Stimulated activated CD4-positive, alpha-beta T cell treated with anti-CD3 and anti-CD28 coated beads, Interleukin-1b, Interleukin-23, amount 100 ng/mL, for 48 hours (primary cell): ENCODE data around the gene KRT5.
"Not testable (repeated sequence)": the region's sequence is repeated elsewhere in the genome, so short reads cannot be mapped to it uniquely, and the experiment has no call there.

Experiments
- DNase-seq: peaks from one replicate; pipeline ENCODE4 v3.0.0-alpha.2; 2020

KRT5 gene

GRCh38 chr12:52493172-52493571 lies 27.0 kb downstream of the KRT5 start, which contains the start of gene KRT6A:
Gene KRT6A, minus strand, starts transcription at chr12:52493257. Its CDS starts 69 bp downstream, at chr12:52493188.
- DNase-seq: no peak

DNA sequence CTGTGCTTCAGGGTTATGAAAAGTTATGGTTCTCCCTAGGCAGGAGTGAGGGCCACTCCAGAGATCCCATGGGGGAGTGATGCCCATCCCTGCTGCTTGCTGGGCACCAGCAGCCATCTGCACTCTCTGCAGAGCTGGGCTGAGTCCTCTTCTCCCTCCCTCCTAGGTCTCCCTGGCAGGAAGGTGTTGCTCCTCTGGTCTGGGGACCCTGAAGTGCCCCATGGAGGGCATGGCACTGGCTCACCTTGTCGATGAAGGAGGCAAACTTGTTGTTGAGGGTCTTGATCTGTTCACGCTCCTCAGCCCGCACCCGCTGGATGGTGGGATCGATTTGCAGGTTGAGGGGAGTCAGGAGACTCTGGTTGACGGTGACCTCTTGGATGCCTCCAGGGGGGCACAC lies 27.8 kb downstream of the KRT5 start:
- DNase-seq: not testable (repeated sequence)

DNA sequence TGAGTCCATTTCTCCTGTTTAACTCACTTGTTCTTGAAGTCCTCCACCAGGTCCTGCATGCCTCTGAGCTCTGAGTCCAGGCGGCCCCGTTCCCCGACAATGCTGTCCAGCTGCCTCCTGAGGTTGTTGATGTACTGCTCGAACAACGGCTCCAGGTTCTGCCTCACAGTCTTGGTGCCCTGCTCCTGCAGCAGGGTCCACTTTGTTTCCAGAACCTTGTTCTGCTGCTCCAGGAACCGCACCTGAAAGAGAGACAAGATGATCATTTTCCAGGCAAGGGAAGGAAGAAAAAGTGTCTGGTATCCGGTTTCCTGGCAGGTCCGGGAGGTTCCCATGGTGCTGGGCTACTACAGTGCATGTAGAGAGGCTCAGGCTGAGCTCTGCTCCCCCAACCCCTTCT lies 28.7 kb downstream of the KRT5 start:
- not testable (repeated sequence) for DNase-seq

GRCh38 chr12:52488736-52489135 lies 31.5 kb downstream of the KRT5 start:
- no peak for DNase-seq

GRCh38 chr12:52487744-52488443 lies 32.3 kb downstream of the KRT5 start:
- not testable (repeated sequence) for DNase-seq

- no peak for DNase-seq
Measured at GRCh38 chr12:52487211-52487610, 33.0 kb downstream of the KRT5 start.

- no peak for DNase-seq
Measured at GRCh38 chr12:52486166-52487105, 33.8 kb downstream of the KRT5 start.

GRCh38 chr12:52480073-52480472 lies 40.1 kb downstream of the KRT5 start:
- DNase-seq: no peak

DNA sequence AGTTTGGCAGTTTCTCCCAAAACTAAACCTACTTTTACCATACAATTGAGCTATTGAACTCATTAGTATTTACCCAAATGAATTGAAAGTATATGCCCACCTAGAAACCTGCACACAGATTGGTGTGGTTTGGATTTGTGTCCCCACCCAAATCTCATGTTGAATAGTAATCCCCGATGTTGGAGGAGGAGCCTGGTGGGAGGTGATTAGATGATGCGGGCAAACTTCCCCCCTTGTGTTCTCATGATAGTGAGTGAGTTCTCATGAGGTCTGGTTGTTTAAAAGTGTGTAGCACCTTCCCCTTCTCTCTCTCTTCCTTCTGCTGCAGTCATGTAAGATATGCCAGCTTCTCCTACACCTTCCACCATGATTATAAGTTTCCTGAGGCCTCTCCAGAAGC lies 42.5 kb downstream of the KRT5 start:
- DNase-seq: no peak

DNA sequence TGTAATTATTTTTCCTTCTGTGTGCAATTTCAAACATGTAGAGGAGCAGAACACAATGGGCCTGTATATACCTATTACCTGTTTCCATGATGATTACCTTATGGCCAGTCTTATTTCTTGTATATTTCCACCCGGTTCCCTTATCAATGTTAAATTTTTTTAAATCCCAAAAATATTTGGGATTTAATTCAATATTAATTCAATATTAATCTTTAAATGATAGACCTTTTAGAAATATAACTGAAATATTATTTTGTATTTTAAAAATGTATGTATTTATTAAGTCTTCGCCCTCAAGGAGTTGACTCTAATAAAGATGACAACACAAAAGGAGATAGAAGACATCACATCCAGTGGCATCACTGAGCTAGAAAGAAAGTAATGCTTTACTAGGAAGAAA lies 46.0 kb downstream of the KRT5 start:
- DNase-seq: no peak

DNA sequence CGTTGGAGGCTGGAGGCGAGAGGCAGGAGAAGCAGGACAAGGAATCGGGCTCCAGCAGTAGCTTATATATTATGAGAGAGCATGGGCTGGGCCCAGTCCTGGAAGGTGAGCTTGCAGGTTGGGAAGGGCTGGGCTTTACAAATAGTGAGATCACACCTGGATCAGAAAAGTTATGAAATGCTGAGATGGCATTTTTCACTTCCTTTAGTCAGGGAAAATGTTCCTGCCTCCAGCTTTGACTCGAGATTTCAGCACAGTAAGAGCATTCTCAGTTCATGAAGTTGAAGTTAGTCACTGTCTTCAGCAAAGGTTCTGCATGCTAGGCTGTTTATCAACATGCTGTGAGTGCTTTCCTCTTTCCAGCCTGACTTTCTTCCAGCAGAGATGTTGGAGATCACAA lies 46.4 kb downstream of the KRT5 start, which contains the start of gene KRT6C:
KRT6C (minus strand) TSS at position 38 of the 400 bp plus-strand sequence. CDS start 68 bp downstream, outside the sequence.
- DNase-seq: no peak

DNA sequence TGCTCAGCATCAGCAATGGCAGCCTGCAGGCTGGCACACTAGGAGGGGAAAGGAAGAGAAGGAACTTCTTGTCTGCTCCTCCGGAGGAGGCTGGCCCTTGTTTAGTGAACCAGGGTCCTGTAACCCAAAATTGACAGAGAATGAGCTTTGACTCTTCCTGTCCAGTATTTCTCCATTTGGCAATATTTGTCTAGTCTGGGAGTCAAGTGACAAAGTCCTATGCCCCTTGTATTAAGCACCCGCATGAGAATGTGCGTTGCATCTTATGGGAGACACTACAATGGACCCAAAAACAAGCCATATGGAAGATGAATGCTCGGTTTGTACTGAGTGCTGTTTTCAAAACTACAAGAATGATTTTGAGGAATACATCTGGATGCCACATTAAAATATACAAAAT lies 50.3 kb downstream of the KRT5 start:
- no peak for DNase-seq

DNA sequence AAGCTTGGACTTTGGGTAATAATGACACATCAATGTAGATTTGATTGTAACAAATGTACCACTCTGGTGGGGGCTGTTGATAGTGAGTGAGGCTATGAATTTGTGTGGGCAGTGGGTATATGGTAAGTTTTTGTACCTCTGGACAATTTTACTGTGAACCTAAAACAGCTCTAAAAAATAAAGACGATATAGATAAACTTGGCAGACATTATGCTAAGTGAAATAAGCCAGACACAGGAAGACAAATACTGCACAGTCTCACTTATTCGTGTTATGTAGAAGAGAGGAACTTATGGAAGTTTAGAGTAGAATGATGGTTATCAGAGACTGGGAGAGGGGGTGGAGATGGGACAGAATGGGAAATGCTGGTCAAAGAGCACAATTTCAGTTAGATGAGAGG lies 55.3 kb downstream of the KRT5 start:
- DNase-seq: no peak
